K562 (cell line): ENCODE data around the gene SRC. TPM values are rescaled to one million over a fixed set of nuclear protein-coding genes. Genes with fewer than 3 reads are reported as not detected.

Experiments used
- ATAC-seq: fragments of 200-7000 bp; cut with Tn5 transposase; 3 replicates; pipeline ENCODE4 v1.9.1; 2020; ENCODE audit warnings: moderate library complexity
- BruUV-seq: library from RNA; stranded (reverse); fragments of 400-500 nt; replicated peaks from 2 replicates; lab custom pipeline; 2021; lab: Mats Ljungman, UMichigan
- CTCF ChIA-PET: fragments of 300-600 bp; formaldehyde crosslinking; extraction: SDS; loops from one replicate; lab custom pipeline; 2021; ENCODE audit warnings: low intra/inter-chr PET ratio; lab: Yijun Ruan, JAX
- POLR2A ChIA-PET: fragments of 300-600, 350-650 bp; sonication (Branson Sonifier 250); formaldehyde crosslinking; extraction: SDS; loops from one replicate; lab custom pipeline; 2021; ENCODE audit warnings: antibody characterized with exemption, inconsistent platforms; lab: Yijun Ruan, JAX
- DNase-seq, 4 experiments: peaks; one replicate each; pipeline versions ENCODE4 v3.0.0 to v3.0.0-alpha.2; 2011 to 2018; ENCODE audit warnings: low spot score in 3 of 4, mixed read lengths in 3 of 4; ENCODE audit errors: extremely low read depth in 1 of 4
- FAIRE-seq: peaks from 2 replicates; lab custom pipeline; 2011; peaks lifted over from hg19 to GRCh38; lab: Jason Lieb, UNC
- H2AFZ ChIP-seq: 2 replicates; pipeline ENCODE4 v1.6.0; 2011; ENCODE audit warnings: low read depth, low read length, control low read depth, inconsistent platforms
- H3K27ac ChIP-seq: fragments of 200-600 bp; 3 replicates; pipeline ENCODE4 v1.8.0; 2011; ENCODE audit warnings: low read depth, mild to moderate bottlenecking, control low read depth, inconsistent platforms, low read length, moderate library complexity, mixed read lengths; ENCODE audit errors: extremely low read depth
- H3K27me3 ChIP-seq, 2 experiments: fragments of 300-600 bp in 1 of 2; 2 replicates in 1 of 2; 3 replicates in 1 of 2; pipeline versions ENCODE4 v1.6.0 to v1.8.0; 2011; ENCODE audit warnings: inconsistent platforms in 2 of 2, low read length in 2 of 2, mild to moderate bottlenecking in 1 of 2, mixed read lengths in 1 of 2, moderate library complexity in 1 of 2; ENCODE audit not compliant: control insufficient read depth in 2 of 2, insufficient read depth in 2 of 2
- H3K36me3 ChIP-seq: fragments of 300-600 bp; 3 replicates; pipeline ENCODE4 v1.8.0; 2011; ENCODE audit warnings: mild to moderate bottlenecking, low read length, inconsistent platforms; ENCODE audit not compliant: control insufficient read depth, insufficient read depth
- H3K4me1 ChIP-seq, 2 experiments: fragments of 200-600 bp in 1 of 2; replicated peaks in 1 of 2; 2 replicates in 1 of 2; 3 replicates in 1 of 2; pipeline versions ENCODE4 v1.5.1 to v1.8.0; 2011; ENCODE audit warnings: inconsistent platforms in 2 of 2, low read length in 2 of 2, mild to moderate bottlenecking in 1 of 2, mixed read lengths in 1 of 2, moderate library complexity in 1 of 2; ENCODE audit not compliant: control insufficient read depth in 2 of 2, insufficient read depth in 2 of 2
- H3K4me2 ChIP-seq: 2 replicates; pipeline ENCODE4 v1.6.1; 2011; ENCODE audit warnings: low read length, control low read depth, inconsistent platforms, mixed read lengths; ENCODE audit not compliant: insufficient read depth
- H3K4me3 ChIP-seq: fragments of 200-600 bp; sonication (generic), shearing (Covaris generic); 2 replicates; pipeline ENCODE4 v1.5.1; 2016; ENCODE audit warnings: control low read depth, inconsistent platforms
- H3K79me2 ChIP-seq: fragments of 200-600 bp; 3 replicates; pipeline ENCODE4 v1.8.0; 2011; ENCODE audit warnings: low read length, inconsistent platforms; ENCODE audit not compliant: control insufficient read depth, insufficient read depth
- H3K9ac ChIP-seq, 2 experiments: 2 replicates each; pipeline versions ENCODE4 v1.6.0 to v1.6.1; 2011; ENCODE audit warnings: low read depth in 2 of 2, low read length in 2 of 2, control low read depth in 1 of 2, inconsistent platforms in 1 of 2, mild to moderate bottlenecking in 1 of 2, mixed read lengths in 1 of 2; ENCODE audit not compliant: insufficient read depth in 1 of 2
- H3K9me1 ChIP-seq: one replicate; pipeline ENCODE4 v1.6.0; 2011; ENCODE audit warnings: inconsistent platforms, mild to moderate bottlenecking, low read length, moderate library complexity; ENCODE audit not compliant: control insufficient read depth, insufficient read depth
- H3K9me3 ChIP-seq: replicated peaks from 2 replicates; pipeline ENCODE4 v1.5.1; 2011; ENCODE audit warnings: low read depth, low read length, inconsistent platforms; ENCODE audit not compliant: control insufficient read depth, insufficient read depth
- H4K20me1 ChIP-seq: replicated peaks from 2 replicates; pipeline ENCODE4 v1.6.1; 2011; ENCODE audit warnings: low read length, inconsistent platforms, mixed read lengths; ENCODE audit not compliant: control insufficient read depth, insufficient read depth
- BRD4 ChIP-seq: fragments of 200-600 bp; sonication (generic); IDR thresholded peaks from 2 replicates; pipeline ENCODE4 v1.6.1; 2017; ENCODE audit warnings: inconsistent platforms
- DIDO1 ChIP-seq: fragments of 450-650 bp; IDR thresholded peaks from 2 replicates; pipeline ENCODE4 v1.6.1; 2016; ENCODE audit warnings: low read depth, missing biosample characterization, missing genetic modification characterization
- RAD21 ChIP-seq, 2 experiments: fragments of 250-450 bp in 1 of 2; fragments of 450-650 bp in 1 of 2; sonication (Bioruptor Pico) in 1 of 2; formaldehyde crosslinking in 1 of 2; IDR thresholded peaks in 1 of 2; conservative IDR thresholded peaks in 1 of 2; 2 replicates each; pipeline versions ENCODE4 v1.4.0 to v1.8.0; 2020 to 2022; ENCODE audit warnings: mild to moderate bottlenecking in 2 of 2, moderate library complexity in 1 of 2
- RBM34 ChIP-seq: fragments of 200-400 bp; formaldehyde crosslinking; IDR thresholded peaks from 2 replicates; pipeline ENCODE4 v1.6.1; 2018; ENCODE audit warnings: low read length, borderline replicate concordance; ENCODE audit not compliant: insufficient read depth
- RHOXF2B ChIP-seq: fragments of 250-450 bp; sonication (Bioruptor Pico); conservative IDR thresholded peaks from 2 replicates; pipeline ENCODE4 v1.5.1; 2021
- ZFP36 ChIP-seq: fragments of 150-350 bp; IDR thresholded peaks from 2 replicates; pipeline ENCODE4 v1.6.1; 2018; ENCODE audit warnings: low read length, low read depth; ENCODE audit not compliant: partially characterized antibody
- WGBS: fragments of 100-300 bp; shearing (Covaris generic); methylation state at CpG from one replicate; pipeline ENCODE4 v1.1.6; 2016; ENCODE audit warnings: low coverage, mixed read lengths; ENCODE audit not compliant: insufficient coverage; ENCODE audit errors: missing lambda C conversion rate; 5-methylcytosine and 5-hydroxymethylcytosine counted together
- in situ Hi-C: fragments of 300-500 bp; cut with MboI; formaldehyde crosslinking; loops from 4 replicates; pipeline ENCODE4 v1.15.0; 2018; ENCODE audit warnings: inconsistent platforms, mixed read lengths
- intact Hi-C: fragments of 100-400 bp; cut with micrococcal nuclease; formaldehyde crosslinking; loops from 2 replicates; pipeline ENCODE4 v1.14.2; 2022
- polyA plus RNA-seq, 8 experiments: library from polyadenylated mRNA; depleted of rRNA in 4 of 8; stranded (reverse) in 5 of 8; unstranded in 3 of 8; fragments of >200 nt; fragmentation: Nextera tagmentation in 2 of 8; fragmentation: Illumina TruSeq in 1 of 8; extraction: Ambion mirVana in 2 of 8; extraction: Trizol in 1 of 8; gene quantifications; 2 replicates each; pipeline versions ENCODE4 v1.2.1 to v1.2.3, GENCODE V29; 2011 to 2014; ENCODE audit warnings: inconsistent platforms in 1 of 8, missing spikeins in 1 of 8
- total RNA-seq, 7 experiments: library from RNA; depleted of rRNA in 6 of 7; stranded (reverse); fragments of >200 nt in 6 of 7; fragmentation: Illumina TruSeq in 2 of 7; extraction: Trizol in 2 of 7; gene quantifications; 2 replicates each; pipeline versions ENCODE4 v1.2.1 to v1.2.3, GENCODE V29; 2011 to 2021; ENCODE audit warnings: low replicate concordance in 1 of 7
- TF ChIP-seq, protein P1 (sequence below): sonication (generic); IDR thresholded peaks from 2 replicates; pipeline ENCODE4 v1.6.1; 2016

SRC gene
- total and polyA plus RNA-seq, 9 of the 15 experiments (the other 6 are each of a cell fraction or from before 2014, with no cell fraction given) = 0.06 to 8.5 (median 3.1) TPM

DNA sequence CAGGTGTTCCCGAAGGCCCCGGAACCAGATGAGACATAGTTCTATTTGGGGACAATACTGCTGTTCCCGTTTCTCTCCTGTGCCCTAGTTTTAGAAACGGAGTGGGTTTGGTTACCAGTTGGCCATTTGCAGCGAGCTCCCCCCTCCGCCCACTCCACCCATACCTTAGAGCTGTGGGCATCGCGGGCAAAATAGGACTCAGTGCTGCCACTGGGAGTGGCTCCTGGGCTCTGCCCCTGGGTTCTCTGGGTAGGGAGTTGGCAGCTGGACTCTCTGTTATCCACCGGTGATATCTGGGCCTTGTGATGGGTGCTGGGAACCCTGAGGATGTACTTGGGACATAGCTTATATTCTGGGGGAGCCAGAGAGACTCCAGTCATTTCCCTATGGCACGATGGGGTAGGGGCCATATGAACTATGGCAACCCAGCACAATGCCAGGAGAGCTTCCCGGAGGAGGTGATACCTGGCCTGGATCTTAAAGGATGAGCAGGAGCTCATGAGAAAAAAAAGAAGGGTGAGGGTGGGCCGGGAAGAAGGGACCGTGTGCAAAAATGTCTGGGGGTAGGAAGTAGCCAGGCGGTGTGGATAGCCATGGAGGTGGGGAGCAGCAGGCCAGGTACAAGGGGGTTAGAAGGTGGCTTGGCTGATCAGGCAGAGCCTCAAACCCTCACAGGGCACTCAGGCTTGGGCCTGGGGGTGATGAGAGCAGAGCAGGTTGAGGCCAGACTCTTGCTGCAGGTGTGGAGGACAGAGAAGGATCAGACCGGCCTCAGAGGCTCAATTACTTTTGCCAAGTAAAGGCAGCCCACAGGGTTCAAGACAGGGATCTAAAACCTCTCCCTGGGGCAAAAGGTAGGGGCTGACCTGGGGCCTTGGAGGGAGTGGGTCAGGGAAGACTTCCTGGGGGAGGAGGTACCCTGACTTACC is 9.6 kb downstream of the SRC start:
- TF ChIP-seq DIDO1 (tag) (no peak), RBM34 (no peak), ZFP36 (peak; percentile 62)
- TF ChIP-seq, all 486 proteins: peak for 1
- in situ Hi-C loops (no loop called here), intact Hi-C loops (no loop called here)
- ATAC-seq = no peak
- Histone ChIP-seq H3K9ac (no peak overlapping the region; a peak in 1 of 4 replicates), H4K20me1 (0 out of 2 replicates have a peak, but pooled peaks cover 6% of the 10 kb centered on the region), H3K4me2 (no peak overlapping the region), H3K9me3 (no peaks in the 10 kb centered on the region), H3K27me3 (no peaks in the 10 kb centered on the region), H2AFZ (no peak overlapping the region), H3K79me2 (no peaks in the 10 kb centered on the region), H3K4me3 (no peak overlapping the region), H3K4me1 (peaks cover 0 to 19% of the 10 kb centered on the region in 2 experiments; a peak in 1 of 5 replicates), H3K36me3 (no peaks in the 10 kb centered on the region), H3K9me1 (no peaks in the 10 kb centered on the region), H3K27ac (no peak overlapping the region)
- no peak for DNase-seq
- no TSS peak for BruUV-seq
- CTCF ChIA-PET = no interaction called here
- POLR2A ChIA-PET = interaction anchor here (0.6 kb wide), 1 partner anchor 44 kb away, joined by 3 read pairs; no protein-coding TSS in a partner anchor
- WGBS = 48% methylated on average over 15 of the region's 15 CpGs
- FAIRE-seq = no peak

DNA sequence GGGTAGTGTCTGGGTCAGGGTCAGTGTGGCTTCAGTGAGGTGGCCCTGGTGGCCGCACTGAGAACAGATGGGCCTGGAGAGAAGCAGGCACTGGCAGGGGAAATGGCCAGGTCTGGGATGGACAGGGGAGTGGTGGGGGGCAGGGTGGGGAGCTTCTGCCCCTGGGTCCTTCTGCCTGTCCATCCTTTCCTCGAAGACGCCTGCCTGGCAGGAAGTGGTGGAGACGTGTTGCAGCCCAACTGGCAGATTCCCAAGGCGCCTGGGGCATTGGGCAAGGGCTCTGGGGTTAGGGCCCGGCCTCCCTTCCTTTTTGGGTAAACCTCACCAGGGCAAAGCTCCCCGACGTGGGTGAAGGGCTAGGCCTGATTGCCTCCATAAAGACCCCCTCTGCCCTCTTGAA is 10.4 kb downstream of the SRC start:
- 36% methylated on average over 4 of the region's 8 CpGs for WGBS
- Histone ChIP-seq H3K4me3 (no peak overlapping the region), H3K9me1 (no peaks in the 10 kb centered on the region), H3K36me3 (no peaks in the 10 kb centered on the region), H3K4me2 (no peak overlapping the region)
- CTCF ChIA-PET = no interaction called here
- in situ Hi-C loops = no loop called here
- TF ChIP-seq BRD4 = no peak
- TF ChIP-seq RAD21 (CRISPR knock-in tag; conservative IDR thresholded peaks at IDR 0.05 in 1 of 2, IDR thresholded peaks at IDR 0.05 in 1 of 2) = no peak
- TF ChIP-seq, protein P1, sequence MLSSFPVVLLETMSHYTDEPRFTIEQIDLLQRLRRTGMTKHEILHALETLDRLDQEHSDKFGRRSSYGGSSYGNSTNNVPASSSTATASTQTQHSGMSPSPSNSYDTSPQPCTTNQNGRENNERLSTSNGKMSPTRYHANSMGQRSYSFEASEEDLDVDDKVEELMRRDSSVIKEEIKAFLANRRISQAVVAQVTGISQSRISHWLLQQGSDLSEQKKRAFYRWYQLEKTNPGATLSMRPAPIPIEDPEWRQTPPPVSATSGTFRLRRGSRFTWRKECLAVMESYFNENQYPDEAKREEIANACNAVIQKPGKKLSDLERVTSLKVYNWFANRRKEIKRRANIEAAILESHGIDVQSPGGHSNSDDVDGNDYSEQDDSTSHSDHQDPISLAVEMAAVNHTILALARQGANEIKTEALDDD = no peak
- TF ChIP-seq RHOXF2B (CRISPR knock-in tag) = no peak
- TF ChIP-seq, all 486 proteins: peak for 0
- Histone ChIP-seq H3K4me1 (peaks cover 0 to 22% of the 10 kb centered on the region in 2 experiments; a peak in 2 of 5 replicates), H3K27me3 (no peaks in the 10 kb centered on the region), H4K20me1 (0 out of 2 replicates have a peak, but pooled peaks cover 6% of the 10 kb centered on the region), H3K9ac (peak overlapping the region in 1 of 2 experiments; percentile 50; a peak in 2 of 4 replicates), H3K27ac (no peak overlapping the region), H3K79me2 (no peaks in the 10 kb centered on the region), H2AFZ (no peak overlapping the region), H3K9me3 (no peaks in the 10 kb centered on the region)
- POLR2A ChIA-PET = no interaction called here
- FAIRE-seq (no peak), DNase-seq (no peak), ATAC-seq (no peak)
- intact Hi-C loops = no loop called here
- no TSS peak for BruUV-seq
